Liver (tissue), 3 donors: Measurements from ENCODE around the gene TBX21.

Experiments
- CTCF ChIP-seq: fragments of 150-350 bp; IDR thresholded peaks from 2 replicates; pipeline ENCODE4 v1.5.1; 2017; ENCODE audit warnings: improper control_type of control experiment, low read depth, low read length; ENCODE audit not compliant: missing input control
- FOXA1 ChIP-seq: IDR thresholded peaks from 2 replicates; pipeline ENCODE4 v1.6.1; 2016; ENCODE audit warnings: antibody characterized with exemption
- JUND ChIP-seq, 2 donors: IDR thresholded peaks; 2 replicates each; pipeline ENCODE4 v1.6.1; 2016; ENCODE audit warnings: antibody characterized with exemption in 2 of 2
- NR2F2 ChIP-seq: IDR thresholded peaks from 2 replicates; pipeline ENCODE4 v1.6.1; 2016; ENCODE audit warnings: antibody characterized with exemption
- donor health status: healthy.
- donor health status: healthy.

- TF ChIP-seq CTCF (no peak), NR2F2 (no peak), FOXA1 (no peak), JUND (IDR thresholded peaks at IDR 0.05) (no peak)
Observed at GRCh38 chr17:47732399-47733046, 513 bp upstream of the TBX21 start.
